ENCODE results near the gene GPR151.

GRCh38 chr5:146490089-146490843, 25.7 kb downstream of the GPR151 start:
- TF ChIP-seq, protein P1, sequence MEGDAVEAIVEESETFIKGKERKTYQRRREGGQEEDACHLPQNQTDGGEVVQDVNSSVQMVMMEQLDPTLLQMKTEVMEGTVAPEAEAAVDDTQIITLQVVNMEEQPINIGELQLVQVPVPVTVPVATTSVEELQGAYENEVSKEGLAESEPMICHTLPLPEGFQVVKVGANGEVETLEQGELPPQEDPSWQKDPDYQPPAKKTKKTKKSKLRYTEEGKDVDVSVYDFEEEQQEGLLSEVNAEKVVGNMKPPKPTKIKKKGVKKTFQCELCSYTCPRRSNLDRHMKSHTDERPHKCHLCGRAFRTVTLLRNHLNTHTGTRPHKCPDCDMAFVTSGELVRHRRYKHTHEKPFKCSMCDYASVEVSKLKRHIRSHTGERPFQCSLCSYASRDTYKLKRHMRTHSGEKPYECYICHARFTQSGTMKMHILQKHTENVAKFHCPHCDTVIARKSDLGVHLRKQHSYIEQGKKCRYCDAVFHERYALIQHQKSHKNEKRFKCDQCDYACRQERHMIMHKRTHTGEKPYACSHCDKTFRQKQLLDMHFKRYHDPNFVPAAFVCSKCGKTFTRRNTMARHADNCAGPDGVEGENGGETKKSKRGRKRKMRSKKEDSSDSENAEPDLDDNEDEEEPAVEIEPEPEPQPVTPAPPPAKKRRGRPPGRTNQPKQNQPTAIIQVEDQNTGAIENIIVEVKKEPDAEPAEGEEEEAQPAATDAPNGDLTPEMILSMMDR (IDR thresholded peaks at IDR 0.05; ENCODE audit: insufficient read depth, low read length, poor library complexity, severe bottlenecking) = no peak
- no peak for TF ChIP-seq EZH2phosphoT487 (conservative IDR thresholded peaks at IDR 0.05; ENCODE audit: low read length)

Data from SU-DHL-6 (cell line).